HCT116 (cell line): ENCODE results near the gene FCN1. TPM values are rescaled to one million over a fixed set of nuclear protein-coding genes. Genes with fewer than 3 reads are reported as not detected.

Experiments used
- ATAC-seq: fragments of 200-7000 bp; cut with Tn5 transposase; 2 replicates; pipeline ENCODE4 v1.9.1; 2020; ENCODE audit warnings: mild to moderate bottlenecking, moderate library complexity
- BruUV-seq: library from RNA; stranded (reverse); fragments of 400-500 nt; replicated peaks from 2 replicates; lab custom pipeline; 2021; lab: Mats Ljungman, UMichigan
- CTCF ChIA-PET: fragments of 300-600 bp; sonication (Branson Sonifier 250); formaldehyde crosslinking; loops from one replicate; lab custom pipeline; 2021; ENCODE audit warnings: antibody characterized with exemption; lab: Charles Lee
- POLR2A ChIA-PET: fragments of 300-600, 350-600 bp; sonication (Branson Sonifier 250); formaldehyde crosslinking; loops from one replicate; lab custom pipeline; 2021; ENCODE audit warnings: antibody characterized with exemption; lab: Charles Lee
- RAD21 ChIA-PET, 2 experiments: fragments of 300-600 bp; sonication (Branson Sonifier 250); formaldehyde crosslinking; loops; one replicate each; lab custom pipeline; 2023; ENCODE audit warnings: low total read pairs in 2 of 2; ENCODE audit not compliant: uncharacterized antibody in 2 of 2, unreplicated experiment in 2 of 2, low non-redundant PET in 1 of 2; lab: Charles Lee
- DNase-seq: peaks from one replicate; pipeline ENCODE4 v3.0.0-alpha.2; 2010; ENCODE audit warnings: low read depth, low spot score
- H2AFZ ChIP-seq: fragments of 200-600 bp; shearing (Covaris generic), sonication (generic); 2 replicates; pipeline ENCODE4 v1.6.1; 2017; ENCODE audit warnings: low read depth, mixed run types, mixed read lengths, antibody characterized with exemption, low read length; ENCODE audit not compliant: poor library complexity, severe bottlenecking
- H3K27ac ChIP-seq: 2 replicates; pipeline ENCODE4 v1.5.1; 2012; ENCODE audit warnings: low read depth, low read length
- H3K27me3 ChIP-seq: fragments of 200-600 bp; sonication (generic); 2 replicates; pipeline ENCODE4 v1.6.1; 2016; ENCODE audit warnings: mixed run types, low read length, mixed read lengths; ENCODE audit not compliant: insufficient read depth
- H3K36me3 ChIP-seq, 2 experiments: fragments of 200-500 bp in 1 of 2; fragments of 200-600 bp in 1 of 2; sonication (Bioruptor generic) in 1 of 2; sonication (generic) in 1 of 2; 2 replicates each; pipeline versions ENCODE4 v1.5.1 to v1.6.1; 2014 to 2016; ENCODE audit warnings: low read length in 2 of 2, inconsistent platforms in 1 of 2, mixed read lengths in 1 of 2, mixed run types in 1 of 2; ENCODE audit not compliant: insufficient read depth in 2 of 2, control insufficient read depth in 1 of 2
- H3K4me1 ChIP-seq, 2 experiments: fragments of 200-600 bp in 1 of 2; sonication (generic) in 1 of 2; 2 replicates each; pipeline versions ENCODE4 v1.5.1 to v1.6.1; 2012 to 2017; ENCODE audit warnings: low read length in 2 of 2, inconsistent platforms in 1 of 2, mild to moderate bottlenecking in 1 of 2, mixed read lengths in 1 of 2, mixed run types in 1 of 2, moderate library complexity in 1 of 2; ENCODE audit not compliant: insufficient read depth in 2 of 2, control insufficient read depth in 1 of 2
- H3K4me2 ChIP-seq: fragments of 200-600 bp; sonication (generic); 2 replicates; pipeline ENCODE4 v1.6.1; 2017; ENCODE audit warnings: mixed run types, low read length, mixed read lengths
- H3K4me3 ChIP-seq, 2 experiments: fragments of 200-600 bp in 1 of 2; sonication (generic) in 1 of 2; replicated peaks in 1 of 2; 2 replicates each; pipeline ENCODE4 v1.5.1; 2011 to 2016; ENCODE audit warnings: low read length in 2 of 2, control low read depth in 1 of 2, low read depth in 1 of 2, mild to moderate bottlenecking in 1 of 2, mixed read lengths in 1 of 2, mixed run types in 1 of 2
- H3K79me2 ChIP-seq: fragments of 200-600 bp; sonication (generic); 2 replicates; pipeline ENCODE4 v1.6.1; 2017; ENCODE audit warnings: mild to moderate bottlenecking, mixed run types, low read length, moderate library complexity, mixed read lengths; ENCODE audit not compliant: insufficient read depth
- H3K9ac ChIP-seq: fragments of 200-600 bp; sonication (generic); 2 replicates; pipeline ENCODE4 v1.6.1; 2016; ENCODE audit warnings: low read length, mixed read lengths
- H3K9me2 ChIP-seq: fragments of 200-600 bp; sonication (generic), shearing (Covaris generic); 2 replicates; pipeline ENCODE4 v1.6.1; 2017; ENCODE audit warnings: mixed run types, mild to moderate bottlenecking, moderate library complexity; ENCODE audit not compliant: insufficient read depth
- H3K9me3 ChIP-seq, 2 experiments: fragments of 200-500 bp in 1 of 2; fragments of 200-600 bp in 1 of 2; sonication (Bioruptor generic) in 1 of 2; sonication (generic) in 1 of 2; 2 replicates each; pipeline ENCODE4 v1.6.1; 2014 to 2017; ENCODE audit warnings: low read length in 2 of 2, mixed read lengths in 2 of 2, inconsistent platforms in 1 of 2, low read depth in 1 of 2, mild to moderate bottlenecking in 1 of 2, mixed run types in 1 of 2, moderate library complexity in 1 of 2; ENCODE audit not compliant: control insufficient read depth in 1 of 2, insufficient read depth in 1 of 2
- H4K20me1 ChIP-seq: fragments of 200-600 bp; sonication (generic), shearing (Covaris generic); 2 replicates; pipeline ENCODE4 v1.6.1; 2017; ENCODE audit warnings: mixed run types, mild to moderate bottlenecking, moderate library complexity; ENCODE audit not compliant: insufficient read depth
- EGR1 ChIP-seq: IDR thresholded peaks from 2 replicates; pipeline ENCODE4 v1.6.1; 2012; ENCODE audit warnings: low read depth
- ELF1 ChIP-seq: IDR thresholded peaks from 2 replicates; pipeline ENCODE4 v1.6.1; 2012; ENCODE audit warnings: low read depth, borderline replicate concordance
- EZH2phosphoT487 ChIP-seq: fragments of 200-600 bp; IDR thresholded peaks from 2 replicates; pipeline ENCODE4 v1.6.1; 2018; ENCODE audit warnings: antibody characterized with exemption, borderline replicate concordance
- FOSL1 ChIP-seq: IDR thresholded peaks from 2 replicates; pipeline ENCODE4 v1.6.1; 2012; ENCODE audit warnings: low read depth
- JUND ChIP-seq: IDR thresholded peaks from 2 replicates; pipeline ENCODE4 v1.6.1; 2012
- SIN3A ChIP-seq: IDR thresholded peaks from 2 replicates; pipeline ENCODE4 v1.6.1; 2012; ENCODE audit warnings: low read depth
- SP1 ChIP-seq: IDR thresholded peaks from 2 replicates; pipeline ENCODE4 v1.6.1; 2012; ENCODE audit warnings: low read depth
- SRF ChIP-seq: IDR thresholded peaks from 2 replicates; pipeline ENCODE4 v1.6.1; 2012; ENCODE audit warnings: low read depth
- TCF7L2 ChIP-seq: IDR thresholded peaks from 2 replicates; pipeline ENCODE4 v1.7.0; 2011; ENCODE audit warnings: borderline replicate concordance, inconsistent platforms; ENCODE audit not compliant: insufficient read depth, insufficient read length; ENCODE audit errors: extremely low read depth
- YY1 ChIP-seq: IDR thresholded peaks from 2 replicates; pipeline ENCODE4 v1.6.1; 2011; ENCODE audit warnings: low read length, low read depth, moderate library complexity, mild to moderate bottlenecking; ENCODE audit not compliant: insufficient replicate concordance; ENCODE audit errors: extremely low read depth
- ZFX ChIP-seq: fragments of 450-650 bp; IDR thresholded peaks from 2 replicates; pipeline ENCODE4 v1.6.1; 2017
- intact Hi-C: fragments of 100-400 bp; cut with micrococcal nuclease; formaldehyde crosslinking; loops from 2 replicates; pipeline ENCODE4 v1.10.0; 2022
- total RNA-seq: library from RNA; stranded (reverse); gene quantifications from one replicate; pipeline ENCODE4 v1.2.1, GENCODE V29; 2021; ENCODE audit not compliant: unreplicated experiment
- TF ChIP-seq, protein P1 (sequence below): IDR thresholded peaks from 2 replicates; pipeline ENCODE4 v1.6.1; 2012; ENCODE audit warnings: low read depth
- TF ChIP-seq, protein P2 (sequence below), 3 experiments: fragments of 200-600 bp in 1 of 3; sonication (generic) in 1 of 3; IDR thresholded peaks in 2 of 3; conservative IDR thresholded peaks in 1 of 3; 2 replicates each; pipeline ENCODE4 v1.5.1; 2012 to 2017; ENCODE audit warnings: low read depth in 2 of 3, low read length in 2 of 3, antibody characterized with exemption in 1 of 3, borderline replicate concordance in 1 of 3, control low read depth in 1 of 3, mild to moderate bottlenecking in 1 of 3, mixed read lengths in 1 of 3, mixed run types in 1 of 3, moderate library complexity in 1 of 3; ENCODE audit not compliant: insufficient read depth in 1 of 3

The FCN1 gene
- total RNA-seq, 1 experiment from 2014 or later = not detected

DNA sequence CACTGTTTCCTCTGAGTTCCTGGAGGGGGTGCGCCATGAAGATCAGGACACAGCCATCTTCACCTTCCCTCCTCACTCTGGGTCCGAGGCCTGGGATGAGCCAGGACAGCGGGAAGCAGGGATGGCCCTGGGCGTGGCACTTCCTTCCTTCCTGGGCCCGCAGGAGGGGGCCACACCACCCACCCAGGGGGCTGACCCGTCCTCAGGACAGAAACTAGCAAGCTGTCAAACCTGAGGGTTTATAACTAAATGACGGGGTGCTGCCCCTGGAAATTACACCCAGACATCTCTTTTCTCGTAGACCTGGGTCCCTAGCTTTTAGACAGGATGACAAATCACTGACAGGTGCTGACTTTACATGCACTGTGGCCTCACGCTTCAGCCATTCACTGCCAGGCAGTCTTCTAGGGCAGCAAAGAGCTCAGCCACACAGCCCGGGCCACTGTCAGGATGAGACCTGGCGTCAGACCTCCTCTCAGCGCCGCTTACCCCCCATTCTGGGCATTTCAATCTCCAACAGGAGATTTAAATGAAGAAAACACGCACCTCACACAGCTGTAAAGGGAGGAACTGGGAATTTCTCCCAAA, 29.0 kb downstream of the FCN1 start (continued):
- TF ChIP-seq, protein P1, sequence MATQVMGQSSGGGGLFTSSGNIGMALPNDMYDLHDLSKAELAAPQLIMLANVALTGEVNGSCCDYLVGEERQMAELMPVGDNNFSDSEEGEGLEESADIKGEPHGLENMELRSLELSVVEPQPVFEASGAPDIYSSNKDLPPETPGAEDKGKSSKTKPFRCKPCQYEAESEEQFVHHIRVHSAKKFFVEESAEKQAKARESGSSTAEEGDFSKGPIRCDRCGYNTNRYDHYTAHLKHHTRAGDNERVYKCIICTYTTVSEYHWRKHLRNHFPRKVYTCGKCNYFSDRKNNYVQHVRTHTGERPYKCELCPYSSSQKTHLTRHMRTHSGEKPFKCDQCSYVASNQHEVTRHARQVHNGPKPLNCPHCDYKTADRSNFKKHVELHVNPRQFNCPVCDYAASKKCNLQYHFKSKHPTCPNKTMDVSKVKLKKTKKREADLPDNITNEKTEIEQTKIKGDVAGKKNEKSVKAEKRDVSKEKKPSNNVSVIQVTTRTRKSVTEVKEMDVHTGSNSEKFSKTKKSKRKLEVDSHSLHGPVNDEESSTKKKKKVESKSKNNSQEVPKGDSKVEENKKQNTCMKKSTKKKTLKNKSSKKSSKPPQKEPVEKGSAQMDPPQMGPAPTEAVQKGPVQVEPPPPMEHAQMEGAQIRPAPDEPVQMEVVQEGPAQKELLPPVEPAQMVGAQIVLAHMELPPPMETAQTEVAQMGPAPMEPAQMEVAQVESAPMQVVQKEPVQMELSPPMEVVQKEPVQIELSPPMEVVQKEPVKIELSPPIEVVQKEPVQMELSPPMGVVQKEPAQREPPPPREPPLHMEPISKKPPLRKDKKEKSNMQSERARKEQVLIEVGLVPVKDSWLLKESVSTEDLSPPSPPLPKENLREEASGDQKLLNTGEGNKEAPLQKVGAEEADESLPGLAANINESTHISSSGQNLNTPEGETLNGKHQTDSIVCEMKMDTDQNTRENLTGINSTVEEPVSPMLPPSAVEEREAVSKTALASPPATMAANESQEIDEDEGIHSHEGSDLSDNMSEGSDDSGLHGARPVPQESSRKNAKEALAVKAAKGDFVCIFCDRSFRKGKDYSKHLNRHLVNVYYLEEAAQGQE = no peak
- no peak for TF ChIP-seq JUND
- TF ChIP-seq SIN3A = no peak
- no peak for TF ChIP-seq TCF7L2
- TF ChIP-seq EGR1 = no peak
- TF ChIP-seq ZFX = no peak
- TF ChIP-seq SP1 = no peak
- TF ChIP-seq ELF1 = no peak

DNA sequence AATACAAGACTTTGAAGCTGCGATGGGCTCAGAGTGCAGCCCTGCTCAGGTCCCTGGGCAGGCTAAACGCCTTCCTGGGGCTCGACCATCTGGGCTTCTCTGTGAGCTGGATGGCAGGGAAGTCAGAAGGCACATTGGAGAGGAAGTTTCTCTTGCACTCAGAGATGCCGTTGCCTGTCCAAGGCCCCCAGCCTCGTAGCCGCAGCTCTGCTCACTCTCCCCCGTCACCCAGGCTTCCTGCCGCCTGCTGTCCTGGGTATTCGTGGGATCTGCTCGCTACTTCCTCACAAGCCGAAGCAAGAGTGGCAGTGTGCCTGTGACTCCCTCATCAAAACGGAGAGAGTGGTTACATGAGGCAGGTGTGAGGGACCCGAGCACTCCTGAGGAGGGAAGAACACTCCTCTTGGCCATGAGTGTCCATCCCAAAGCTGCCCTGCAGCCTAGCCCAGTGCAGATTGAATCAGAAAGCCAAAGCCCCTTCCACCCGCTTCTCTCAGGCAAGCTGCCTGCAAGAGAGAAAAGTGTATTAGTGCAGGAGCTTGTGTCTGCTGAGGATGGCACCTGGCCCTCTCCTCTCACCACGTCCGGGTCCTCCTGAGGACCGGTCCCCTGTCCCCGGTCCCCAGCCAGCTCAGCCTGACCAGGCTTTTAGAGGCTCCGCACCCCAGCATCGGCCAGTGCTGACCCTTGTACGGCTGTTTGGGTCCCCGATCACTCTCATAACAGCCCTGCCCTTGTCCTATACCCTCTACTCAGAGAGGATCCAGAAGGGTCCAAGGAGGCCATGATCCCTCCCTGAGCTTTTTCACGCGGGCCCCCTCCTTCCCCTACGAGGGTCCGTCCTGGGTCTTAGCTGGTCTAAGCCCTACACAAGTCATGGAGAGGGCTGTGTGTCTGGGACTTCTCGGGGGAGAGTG, 29.8 kb downstream of the FCN1 start:
- no peaks in the 10 kb centered on the region for H3K4me1 ChIP-seq
- H3K27me3 ChIP-seq = no peaks in the 10 kb centered on the region
- H3K36me3 ChIP-seq = no peaks in the 10 kb centered on the region
- ChIA-PET RAD21 (no interaction called here), CTCF (no interaction called here), POLR2A (no interaction called here)
- no peaks in the 10 kb centered on the region for H3K9me3 ChIP-seq
- no peak overlapping the region for H3K27ac ChIP-seq
- no peak overlapping the region for H2AFZ ChIP-seq
- no peak overlapping the region for H3K4me3 ChIP-seq
- no peaks in the 10 kb centered on the region for H4K20me1 ChIP-seq
- no peak overlapping the region for H3K9ac ChIP-seq
- H3K9me2 ChIP-seq = no peaks in the 10 kb centered on the region
- no peak overlapping the region for H3K4me2 ChIP-seq
- no TSS peak for BruUV-seq
- intact Hi-C loops = no loop called here
- DNase-seq (no peak), ATAC-seq (no peak)
- H3K79me2 ChIP-seq = no peaks in the 10 kb centered on the region
- TF ChIP-seq ELF1 = no peak
- TF ChIP-seq, protein P2, sequence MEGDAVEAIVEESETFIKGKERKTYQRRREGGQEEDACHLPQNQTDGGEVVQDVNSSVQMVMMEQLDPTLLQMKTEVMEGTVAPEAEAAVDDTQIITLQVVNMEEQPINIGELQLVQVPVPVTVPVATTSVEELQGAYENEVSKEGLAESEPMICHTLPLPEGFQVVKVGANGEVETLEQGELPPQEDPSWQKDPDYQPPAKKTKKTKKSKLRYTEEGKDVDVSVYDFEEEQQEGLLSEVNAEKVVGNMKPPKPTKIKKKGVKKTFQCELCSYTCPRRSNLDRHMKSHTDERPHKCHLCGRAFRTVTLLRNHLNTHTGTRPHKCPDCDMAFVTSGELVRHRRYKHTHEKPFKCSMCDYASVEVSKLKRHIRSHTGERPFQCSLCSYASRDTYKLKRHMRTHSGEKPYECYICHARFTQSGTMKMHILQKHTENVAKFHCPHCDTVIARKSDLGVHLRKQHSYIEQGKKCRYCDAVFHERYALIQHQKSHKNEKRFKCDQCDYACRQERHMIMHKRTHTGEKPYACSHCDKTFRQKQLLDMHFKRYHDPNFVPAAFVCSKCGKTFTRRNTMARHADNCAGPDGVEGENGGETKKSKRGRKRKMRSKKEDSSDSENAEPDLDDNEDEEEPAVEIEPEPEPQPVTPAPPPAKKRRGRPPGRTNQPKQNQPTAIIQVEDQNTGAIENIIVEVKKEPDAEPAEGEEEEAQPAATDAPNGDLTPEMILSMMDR (IDR thresholded peaks at IDR 0.05 in 2 of 3, conservative IDR thresholded peaks at IDR 0.05 in 1 of 3; ENCODE audit: borderline replicate concordance in 1 of 3, insufficient read depth in 1 of 3, low read depth in 2 of 3, low read length in 2 of 3) = no peak
- TF ChIP-seq SRF = no peak
- no peak for TF ChIP-seq YY1
- TF ChIP-seq FOSL1 = no peak
- no peak for TF ChIP-seq SIN3A
- no peak for TF ChIP-seq TCF7L2
- TF ChIP-seq, protein P1 = no peak
- TF ChIP-seq EZH2phosphoT487 = no peak
